Spinal cord (tissue), 10 donors: Measurements from ENCODE around the gene VAV2. TPM values are rescaled to one million over a fixed set of nuclear protein-coding genes. Genes with fewer than 3 reads are reported as not detected.
A peak's percentile ranks its signal among the peaks of the same experiment; 100 is the strongest.

Experiments used
- DNase-seq, 6 donors: peaks; one replicate each; pipeline versions ENCODE4 v3.0.0 to v3.0.0-alpha.2; 2013 to 2015; ENCODE audit warnings: low spot score in 6 of 6, low read depth in 4 of 6
- H3K27ac ChIP-seq: one replicate; pipeline ENCODE4 v1.5.1; 2013; ENCODE audit warnings: low read depth, low read length, control low read depth
- H3K27me3 ChIP-seq: one replicate; pipeline ENCODE4 v1.6.1; 2013; ENCODE audit warnings: low read length; ENCODE audit not compliant: control insufficient read depth, insufficient read depth
- H3K36me3 ChIP-seq: one replicate; pipeline ENCODE4 v1.6.1; 2013; ENCODE audit warnings: low read length; ENCODE audit not compliant: control insufficient read depth, insufficient read depth
- H3K4me1 ChIP-seq: one replicate; pipeline ENCODE4 v1.6.1; 2013; ENCODE audit warnings: low read length; ENCODE audit not compliant: control insufficient read depth, insufficient read depth
- H3K4me3 ChIP-seq: one replicate; pipeline ENCODE4 v1.5.1; 2013; ENCODE audit warnings: low read depth, low read length, control low read depth
- H3K9me3 ChIP-seq: one replicate; pipeline ENCODE4 v1.6.1; 2013; ENCODE audit warnings: low read length; ENCODE audit not compliant: control insufficient read depth, insufficient read depth
- WGBS: methylation state at CpG from one replicate; pipeline ENCODE4 v1.1.5; 2013; ENCODE audit warnings: missing lambda C conversion rate; ENCODE audit not compliant: insufficient coverage; 5-methylcytosine and 5-hydroxymethylcytosine counted together
- polyA plus RNA-seq, 2 donors: library from polyadenylated mRNA; unstranded; fragments of 120-200 nt; gene quantifications; one replicate each; pipeline ENCODE4 v1.2.1, GENCODE V29; 2013; ENCODE audit not compliant: insufficient read length in 2 of 2
- total RNA-seq, 2 donors: library from RNA; depleted of rRNA in 1 of 2; stranded (reverse); fragments of 120-200 nt in 1 of 2; fragments of >200 nt in 1 of 2; gene quantifications; one replicate each; pipeline versions ENCODE4 v1.2.3 to v1.2.4, GENCODE V29; 2013 to 2014
- donor health status: healthy.

Gene VAV2
- total and polyA plus RNA-seq, 4 donors, result 18.4 to 48.3 (median 33.1) TPM

- H3K36me3 ChIP-seq, result peaks cover 97% of the 10 kb centered on the region
- H3K4me1 ChIP-seq, result peaks cover 46% of the 10 kb centered on the region
- 74% methylated on average over 3 of the region's 5 CpGs for WGBS
- no peak overlapping the region for H3K4me3 ChIP-seq
- H3K27me3 ChIP-seq, result no peaks in the 10 kb centered on the region
- no peak for DNase-seq
- no peaks in the 10 kb centered on the region for H3K9me3 ChIP-seq
- H3K27ac ChIP-seq, result no peak overlapping the region
Observed at GRCh38 chr9:133787754-133788025, 204.4 kb downstream of the VAV2 start.

- H3K27ac ChIP-seq, result no peak overlapping the region
- no peak overlapping the region for H3K4me3 ChIP-seq
- DNase-seq, result no peak
- 78% methylated on average over 11 of the region's 17 CpGs for WGBS
- peaks cover 45% of the 10 kb centered on the region for H3K4me1 ChIP-seq
- no peaks in the 10 kb centered on the region for H3K9me3 ChIP-seq
- peaks cover 98% of the 10 kb centered on the region for H3K36me3 ChIP-seq
- H3K27me3 ChIP-seq, result no peaks in the 10 kb centered on the region
Observed at GRCh38 chr9:133786907-133787753, 205.0 kb downstream of the VAV2 start.

- Histone ChIP-seq H3K4me1 (peaks cover 48% of the 10 kb centered on the region), H3K9me3 (no peaks in the 10 kb centered on the region), H3K4me3 (no peak overlapping the region), H3K36me3 (peaks cover 95% of the 10 kb centered on the region), H3K27me3 (no peaks in the 10 kb centered on the region), H3K27ac (no peak overlapping the region)
- no peak for DNase-seq
- WGBS, result 65% methylated on average over 9 of the region's 11 CpGs
Observed at GRCh38 chr9:133786371-133786753, 205.8 kb downstream of the VAV2 start.

GRCh38 chr9:133785753-133786370, 206.3 kb downstream of the VAV2 start:
- H3K36me3 ChIP-seq, result peaks cover 95% of the 10 kb centered on the region
- DNase-seq, result no peak
- WGBS, result 96% methylated on average over 15 of the region's 16 CpGs

GRCh38 chr9:133784731-133785561, 207.2 kb downstream of the VAV2 start:
- Histone ChIP-seq H3K9me3 (no peaks in the 10 kb centered on the region), H3K36me3 (peaks cover 96% of the 10 kb centered on the region), H3K27ac (no peak overlapping the region), H3K27me3 (no peaks in the 10 kb centered on the region), H3K4me3 (no peak overlapping the region), H3K4me1 (peaks cover 41% of the 10 kb centered on the region)
- DNase-seq, result no peak
- WGBS, result 89% methylated on average over 25 of the region's 25 CpGs

More at GRCh38 chr9:133785753-133786370, 206.3 kb downstream of the VAV2 start:
- Histone ChIP-seq H3K27me3 (no peaks in the 10 kb centered on the region), H3K4me1 (peaks cover 48% of the 10 kb centered on the region), H3K9me3 (no peaks in the 10 kb centered on the region), H3K27ac (no peak overlapping the region), H3K4me3 (no peak overlapping the region)

- H3K27me3 ChIP-seq, result no peaks in the 10 kb centered on the region
- DNase-seq, result no peak
- H3K36me3 ChIP-seq, result peaks cover 97% of the 10 kb centered on the region
- peaks cover 25% of the 10 kb centered on the region for H3K4me1 ChIP-seq
- no peak overlapping the region for H3K27ac ChIP-seq
- no peaks in the 10 kb centered on the region for H3K9me3 ChIP-seq
- no peak overlapping the region for H3K4me3 ChIP-seq
- WGBS, result 81% methylated on average over 13 of the region's 13 CpGs
Observed at GRCh38 chr9:133783331-133783731, 208.8 kb downstream of the VAV2 start.

- no peaks in the 10 kb centered on the region for H3K9me3 ChIP-seq
- DNase-seq, result peak; percentile 31 to 94 (median 70)
- no peaks in the 10 kb centered on the region for H3K27me3 ChIP-seq
- no peak overlapping the region for H3K4me3 ChIP-seq
- H3K27ac ChIP-seq, result no peak overlapping the region
- WGBS, result 35% methylated on average over 11 of the region's 16 CpGs
- H3K4me1 ChIP-seq, result peaks cover 18% of the 10 kb centered on the region
- peaks cover 97% of the 10 kb centered on the region for H3K36me3 ChIP-seq
Observed at GRCh38 chr9:133782157-133783130, 209.7 kb downstream of the VAV2 start.

- peaks cover 96% of the 10 kb centered on the region for H3K36me3 ChIP-seq
- DNase-seq, result no peak
- H3K27ac ChIP-seq, result no peak overlapping the region
- H3K4me1 ChIP-seq, result peaks cover 11% of the 10 kb centered on the region
- H3K4me3 ChIP-seq, result no peak overlapping the region
- H3K27me3 ChIP-seq, result no peaks in the 10 kb centered on the region
- WGBS, result no CpG with 5 or more reads among the region's 10 CpGs
- H3K9me3 ChIP-seq, result no peaks in the 10 kb centered on the region
Observed at GRCh38 chr9:133781828-133782135, 210.3 kb downstream of the VAV2 start.
